ENCODE measurements around the gene MRPS18A.

Gene MRPS18A

GRCh38 chr6:43725643-43726580 is 38.3 kb upstream of the MRPS18A start:
- no peak overlapping the region for H3K9ac ChIP-seq (ENCODE audit: low read depth, low read length)
- H3K27ac ChIP-seq (ENCODE audit: low read depth, low read length): no peak overlapping the region
- H3K4me3 ChIP-seq (ENCODE audit: low read depth, low read length): no peak overlapping the region
- H3K27me3 ChIP-seq (ENCODE audit: control insufficient read depth, insufficient read depth, low read length): no peaks in the 10 kb centered on the region
- no peaks in the 10 kb centered on the region for H3K4me1 ChIP-seq (ENCODE audit: control insufficient read depth, insufficient read depth, low read length)
- H3K9me3 ChIP-seq (ENCODE audit: control insufficient read depth, insufficient read depth, low read length): no peaks in the 10 kb centered on the region
- no peaks in the 10 kb centered on the region for H3K36me3 ChIP-seq (ENCODE audit: control insufficient read depth, insufficient read depth, low read length)

GRCh38 chr6:43724914-43725642 is 37.5 kb upstream of the MRPS18A start:
- H3K4me3 ChIP-seq (ENCODE audit: low read depth, low read length): no peak overlapping the region
- H3K9ac ChIP-seq (ENCODE audit: low read depth, low read length): no peak overlapping the region
- H3K27me3 ChIP-seq (ENCODE audit: control insufficient read depth, insufficient read depth, low read length): no peaks in the 10 kb centered on the region

GRCh38 chr6:43724354-43724753 is 36.8 kb upstream of the MRPS18A start:
- Histone ChIP-seq H3K4me1 (ENCODE audit: control insufficient read depth, insufficient read depth, low read length) (no peaks in the 10 kb centered on the region), H3K4me3 (ENCODE audit: low read depth, low read length) (no peak overlapping the region), H3K27me3 (ENCODE audit: control insufficient read depth, insufficient read depth, low read length) (no peaks in the 10 kb centered on the region), H3K9ac (ENCODE audit: low read depth, low read length) (no peak overlapping the region), H3K9me3 (ENCODE audit: control insufficient read depth, insufficient read depth, low read length) (no peaks in the 10 kb centered on the region), H3K27ac (ENCODE audit: low read depth, low read length) (no peak overlapping the region), H3K36me3 (ENCODE audit: control insufficient read depth, insufficient read depth, low read length) (no peaks in the 10 kb centered on the region)

More at GRCh38 chr6:43724914-43725642, 37.5 kb upstream of the MRPS18A start:
- no peaks in the 10 kb centered on the region for H3K9me3 ChIP-seq (ENCODE audit: control insufficient read depth, insufficient read depth, low read length)
- no peaks in the 10 kb centered on the region for H3K36me3 ChIP-seq (ENCODE audit: control insufficient read depth, insufficient read depth, low read length)
- no peak overlapping the region for H3K27ac ChIP-seq (ENCODE audit: low read depth, low read length)
- H3K4me1 ChIP-seq (ENCODE audit: control insufficient read depth, insufficient read depth, low read length): no peaks in the 10 kb centered on the region

- no peak overlapping the region for H3K9ac ChIP-seq (ENCODE audit: low read depth, low read length)
- H3K36me3 ChIP-seq (ENCODE audit: control insufficient read depth, insufficient read depth, low read length): no peaks in the 10 kb centered on the region
- H3K27me3 ChIP-seq (ENCODE audit: control insufficient read depth, insufficient read depth, low read length): no peaks in the 10 kb centered on the region
- H3K27ac ChIP-seq (ENCODE audit: low read depth, low read length): no peak overlapping the region
- no peaks in the 10 kb centered on the region for H3K9me3 ChIP-seq (ENCODE audit: control insufficient read depth, insufficient read depth, low read length)
- no peaks in the 10 kb centered on the region for H3K4me1 ChIP-seq (ENCODE audit: control insufficient read depth, insufficient read depth, low read length)
- H3K4me3 ChIP-seq (ENCODE audit: low read depth, low read length): no peak overlapping the region
Observed at GRCh38 chr6:43723737-43724295, 36.2 kb upstream of the MRPS18A start.

GRCh38 chr6:43722920-43723545 is 35.4 kb upstream of the MRPS18A start:
- Histone ChIP-seq H3K27me3 (ENCODE audit: control insufficient read depth, insufficient read depth, low read length) (no peaks in the 10 kb centered on the region), H3K4me1 (ENCODE audit: control insufficient read depth, insufficient read depth, low read length) (no peaks in the 10 kb centered on the region), H3K9ac (ENCODE audit: low read depth, low read length) (no peak overlapping the region), H3K4me3 (ENCODE audit: low read depth, low read length) (no peak overlapping the region), H3K9me3 (ENCODE audit: control insufficient read depth, insufficient read depth, low read length) (no peaks in the 10 kb centered on the region), H3K27ac (ENCODE audit: low read depth, low read length) (no peak overlapping the region), H3K36me3 (ENCODE audit: control insufficient read depth, insufficient read depth, low read length) (no peaks in the 10 kb centered on the region)

- no peaks in the 10 kb centered on the region for H3K9me3 ChIP-seq (ENCODE audit: control insufficient read depth, insufficient read depth, low read length)
- H3K27me3 ChIP-seq (ENCODE audit: control insufficient read depth, insufficient read depth, low read length): no peaks in the 10 kb centered on the region
- no peak overlapping the region for H3K27ac ChIP-seq (ENCODE audit: low read depth, low read length)
- H3K4me1 ChIP-seq (ENCODE audit: control insufficient read depth, insufficient read depth, low read length): no peaks in the 10 kb centered on the region; the same call in 1 of the 2 replicates
- H3K36me3 ChIP-seq (ENCODE audit: control insufficient read depth, insufficient read depth, low read length): no peaks in the 10 kb centered on the region
- H3K4me3 ChIP-seq (ENCODE audit: low read depth, low read length): no peak overlapping the region
- H3K9ac ChIP-seq (ENCODE audit: low read depth, low read length): no peak overlapping the region
Observed at GRCh38 chr6:43720999-43721398, 33.4 kb upstream of the MRPS18A start.

- Histone ChIP-seq H3K4me3 (ENCODE audit: low read depth, low read length) (no peak overlapping the region), H3K27ac (ENCODE audit: low read depth, low read length) (no peak overlapping the region)
Observed at GRCh38 chr6:43719511-43719910, 31.9 kb upstream of the MRPS18A start.

GRCh38 chr6:43718387-43719105 is 31.0 kb upstream of the MRPS18A start:
- peak overlapping the region; percentile 41 for H3K27ac ChIP-seq (ENCODE audit: low read depth, low read length)
- no peak overlapping the region for H3K9ac ChIP-seq (ENCODE audit: low read depth, low read length)

More at GRCh38 chr6:43719511-43719910, 31.9 kb upstream of the MRPS18A start:
- Histone ChIP-seq H3K4me1 (ENCODE audit: control insufficient read depth, insufficient read depth, low read length) (no peaks in the 10 kb centered on the region; the same call in 1 of the 2 replicates), H3K9ac (ENCODE audit: low read depth, low read length) (no peak overlapping the region), H3K36me3 (ENCODE audit: control insufficient read depth, insufficient read depth, low read length) (no peaks in the 10 kb centered on the region), H3K9me3 (ENCODE audit: control insufficient read depth, insufficient read depth, low read length) (no peaks in the 10 kb centered on the region), H3K27me3 (ENCODE audit: control insufficient read depth, insufficient read depth, low read length) (no peaks in the 10 kb centered on the region)

GRCh38 chr6:43717822-43718221 is 30.2 kb upstream of the MRPS18A start:
- Histone ChIP-seq H3K27me3 (ENCODE audit: control insufficient read depth, insufficient read depth, low read length) (no peaks in the 10 kb centered on the region), H3K9me3 (ENCODE audit: control insufficient read depth, insufficient read depth, low read length) (no peaks in the 10 kb centered on the region), H3K4me1 (ENCODE audit: control insufficient read depth, insufficient read depth, low read length) (peaks cover 5% of the 10 kb centered on the region; the same call in 1 of the 2 replicates), H3K9ac (ENCODE audit: low read depth, low read length) (no peak overlapping the region), H3K36me3 (ENCODE audit: control insufficient read depth, insufficient read depth, low read length) (no peaks in the 10 kb centered on the region), H3K4me3 (ENCODE audit: low read depth, low read length) (no peak overlapping the region), H3K27ac (ENCODE audit: low read depth, low read length) (peak overlapping the region; percentile 41)

More at GRCh38 chr6:43718387-43719105, 31.0 kb upstream of the MRPS18A start:
- Histone ChIP-seq H3K36me3 (ENCODE audit: control insufficient read depth, insufficient read depth, low read length) (no peaks in the 10 kb centered on the region), H3K4me1 (ENCODE audit: control insufficient read depth, insufficient read depth, low read length) (peaks cover 5% of the 10 kb centered on the region; the same call in 1 of the 2 replicates), H3K4me3 (ENCODE audit: low read depth, low read length) (no peak overlapping the region), H3K27me3 (ENCODE audit: control insufficient read depth, insufficient read depth, low read length) (no peaks in the 10 kb centered on the region), H3K9me3 (ENCODE audit: control insufficient read depth, insufficient read depth, low read length) (no peaks in the 10 kb centered on the region)

GRCh38 chr6:43717389-43717788 is 29.8 kb upstream of the MRPS18A start:
- Histone ChIP-seq H3K9me3 (ENCODE audit: control insufficient read depth, insufficient read depth, low read length) (no peaks in the 10 kb centered on the region), H3K4me1 (ENCODE audit: control insufficient read depth, insufficient read depth, low read length) (peaks cover 5% of the 10 kb centered on the region; the same call in 1 of the 2 replicates), H3K9ac (ENCODE audit: low read depth, low read length) (no peak overlapping the region), H3K4me3 (ENCODE audit: low read depth, low read length) (no peak overlapping the region), H3K27ac (ENCODE audit: low read depth, low read length) (no peak overlapping the region), H3K36me3 (ENCODE audit: control insufficient read depth, insufficient read depth, low read length) (no peaks in the 10 kb centered on the region), H3K27me3 (ENCODE audit: control insufficient read depth, insufficient read depth, low read length) (no peaks in the 10 kb centered on the region)

Data from HUES48 (cell line).